Measurements from ENCODE around the gene PTTG1.

DNA sequence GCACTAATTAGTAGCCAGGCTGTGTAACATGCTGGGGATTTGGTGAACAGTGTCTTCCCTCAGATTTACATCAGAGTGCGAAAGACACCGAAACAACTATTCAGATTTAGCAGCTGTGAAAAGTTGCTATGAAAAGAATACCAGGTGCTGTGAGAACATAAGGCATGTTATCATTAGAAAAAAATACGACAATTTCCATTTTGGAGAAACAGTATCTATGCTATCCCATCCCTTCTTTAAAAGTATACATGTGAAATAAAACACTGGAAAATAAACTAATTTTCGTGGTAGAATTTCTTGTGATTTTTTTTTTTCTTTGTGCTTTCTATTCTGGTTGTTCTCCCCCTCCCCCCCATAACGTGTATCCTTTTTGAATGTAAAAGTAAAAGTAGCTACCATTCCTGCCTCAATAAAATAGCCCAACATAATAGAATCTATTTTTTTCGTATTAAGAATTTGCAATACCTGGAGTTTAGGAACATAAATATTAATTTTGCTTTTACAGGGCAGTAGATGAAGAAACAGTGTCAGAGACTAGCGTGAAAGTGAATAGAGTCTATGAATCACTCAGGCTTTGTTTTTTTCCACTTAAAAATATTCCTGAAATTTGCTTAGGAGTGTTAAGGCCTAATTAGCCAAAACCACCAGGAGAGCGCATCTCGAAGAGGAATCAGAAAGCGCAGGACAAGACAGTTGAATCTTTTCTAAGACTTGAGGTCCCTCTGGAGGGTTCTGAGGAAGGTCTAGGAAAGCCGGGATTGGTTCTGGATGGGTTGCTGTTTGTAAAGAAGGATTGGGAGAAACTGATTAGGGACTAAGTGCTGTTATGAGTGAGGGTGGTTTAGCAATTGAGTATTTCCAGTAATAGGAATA is 2.0 kb upstream of the PTTG1 start:
- TF ChIP-seq, protein P1, sequence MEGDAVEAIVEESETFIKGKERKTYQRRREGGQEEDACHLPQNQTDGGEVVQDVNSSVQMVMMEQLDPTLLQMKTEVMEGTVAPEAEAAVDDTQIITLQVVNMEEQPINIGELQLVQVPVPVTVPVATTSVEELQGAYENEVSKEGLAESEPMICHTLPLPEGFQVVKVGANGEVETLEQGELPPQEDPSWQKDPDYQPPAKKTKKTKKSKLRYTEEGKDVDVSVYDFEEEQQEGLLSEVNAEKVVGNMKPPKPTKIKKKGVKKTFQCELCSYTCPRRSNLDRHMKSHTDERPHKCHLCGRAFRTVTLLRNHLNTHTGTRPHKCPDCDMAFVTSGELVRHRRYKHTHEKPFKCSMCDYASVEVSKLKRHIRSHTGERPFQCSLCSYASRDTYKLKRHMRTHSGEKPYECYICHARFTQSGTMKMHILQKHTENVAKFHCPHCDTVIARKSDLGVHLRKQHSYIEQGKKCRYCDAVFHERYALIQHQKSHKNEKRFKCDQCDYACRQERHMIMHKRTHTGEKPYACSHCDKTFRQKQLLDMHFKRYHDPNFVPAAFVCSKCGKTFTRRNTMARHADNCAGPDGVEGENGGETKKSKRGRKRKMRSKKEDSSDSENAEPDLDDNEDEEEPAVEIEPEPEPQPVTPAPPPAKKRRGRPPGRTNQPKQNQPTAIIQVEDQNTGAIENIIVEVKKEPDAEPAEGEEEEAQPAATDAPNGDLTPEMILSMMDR (conservative IDR thresholded peaks at IDR 0.05; ENCODE audit: low read depth in 2 of 2): no peak
- no peak for TF ChIP-seq POLR2AphosphoS5 (IDR thresholded peaks at IDR 0.05; ENCODE audit: low read depth)
